ENCODE measurements around the gene WTIP.
"Not testable (repeated sequence)": the region's sequence is repeated elsewhere in the genome, so short reads cannot be mapped to it uniquely, and the experiment has no call there.

WTIP gene

GRCh38 chr19:34502582-34503411 lies 21.2 kb downstream of the WTIP start:
- DNase-seq (ENCODE audit: low read depth in 4 of 4, low spot score in 1 of 4) = no peak

GRCh38 chr19:34503531-34504272 lies 22.1 kb downstream of the WTIP start:
- DNase-seq (ENCODE audit: low read depth in 4 of 4, low spot score in 1 of 4) = no peak

GRCh38 chr19:34504273-34504808 lies 22.8 kb downstream of the WTIP start:
- DNase-seq (ENCODE audit: low read depth in 4 of 4, low spot score in 1 of 4) = no peak

GRCh38 chr19:34504809-34505291 lies 23.3 kb downstream of the WTIP start:
- DNase-seq (ENCODE audit: low read depth in 4 of 4, low spot score in 1 of 4) = no peak

GRCh38 chr19:34505321-34506025 lies 23.9 kb downstream of the WTIP start:
- no peak for DNase-seq (ENCODE audit: low read depth in 4 of 4, low spot score in 1 of 4)

GRCh38 chr19:34506026-34506370 lies 24.4 kb downstream of the WTIP start:
- no peak for DNase-seq (ENCODE audit: low read depth in 4 of 4, low spot score in 1 of 4)

- no peak for DNase-seq (ENCODE audit: low read depth in 4 of 4, low spot score in 1 of 4)
These were observed 26.0 kb downstream of the WTIP start for GRCh38 chr19:34507414-34508067.

- DNase-seq (ENCODE audit: low read depth in 4 of 4, low spot score in 1 of 4) = no peak
These were observed 27.0 kb downstream of the WTIP start for GRCh38 chr19:34508540-34508939.

- not testable (repeated sequence) for DNase-seq (ENCODE audit: low read depth in 4 of 4, low spot score in 1 of 4)
These were observed 29.3 kb downstream of the WTIP start for GRCh38 chr19:34510904-34511303.

GRCh38 chr19:34512254-34512822 lies 30.8 kb downstream of the WTIP start:
- DNase-seq (ENCODE audit: low read depth in 4 of 4, low spot score in 1 of 4) = no peak

- DNase-seq (ENCODE audit: low read depth in 4 of 4, low spot score in 1 of 4) = no peak
These were observed 32.2 kb downstream of the WTIP start for GRCh38 chr19:34513767-34514166.

GRCh38 chr19:34519602-34520001 lies 38.0 kb downstream of the WTIP start:
- no peak for DNase-seq (ENCODE audit: low read depth in 4 of 4, low spot score in 1 of 4)

GRCh38 chr19:34523408-34523807 lies 41.9 kb downstream of the WTIP start:
- DNase-seq (ENCODE audit: low read depth in 4 of 4, low spot score in 1 of 4) = no peak

GRCh38 chr19:34525001-34525400 lies 43.4 kb downstream of the WTIP start:
- no peak for DNase-seq (ENCODE audit: low read depth in 4 of 4, low spot score in 1 of 4)

- no peak for DNase-seq (ENCODE audit: low read depth in 4 of 4, low spot score in 1 of 4)
These were observed 52.6 kb downstream of the WTIP start for GRCh38 chr19:34534206-34534605.

- DNase-seq (ENCODE audit: low read depth in 4 of 4, low spot score in 1 of 4) = no peak
These were observed 57.8 kb downstream of the WTIP start for GRCh38 chr19:34539396-34539795.

GRCh38 chr19:34540811-34541557 lies 59.4 kb downstream of the WTIP start:
- DNase-seq (ENCODE audit: low read depth in 4 of 4, low spot score in 1 of 4) = no peak

GRCh38 chr19:34549833-34550232 lies 68.3 kb downstream of the WTIP start:
- no peak for DNase-seq (ENCODE audit: low read depth in 4 of 4, low spot score in 1 of 4)

- DNase-seq (ENCODE audit: low read depth in 4 of 4, low spot score in 1 of 4) = no peak
These were observed 73.9 kb downstream of the WTIP start for GRCh38 chr19:34555447-34555846.

GRCh38 chr19:34556488-34556887 lies 74.9 kb downstream of the WTIP start:
- no peak for DNase-seq (ENCODE audit: low read depth in 4 of 4, low spot score in 1 of 4)
